Measurements from ENCODE around the gene MSANTD1. TPM values are rescaled to one million over a fixed set of nuclear protein-coding genes. Genes with fewer than 3 reads are reported as not detected.

The MSANTD1 gene
- total and polyA plus RNA-seq, 10 of the 15 experiments (the other 5 are each of a cell fraction or from before 2014, with no cell fraction given) = 0.07 to 0.87 (median 0.22) TPM; not detected in 2

DNA sequence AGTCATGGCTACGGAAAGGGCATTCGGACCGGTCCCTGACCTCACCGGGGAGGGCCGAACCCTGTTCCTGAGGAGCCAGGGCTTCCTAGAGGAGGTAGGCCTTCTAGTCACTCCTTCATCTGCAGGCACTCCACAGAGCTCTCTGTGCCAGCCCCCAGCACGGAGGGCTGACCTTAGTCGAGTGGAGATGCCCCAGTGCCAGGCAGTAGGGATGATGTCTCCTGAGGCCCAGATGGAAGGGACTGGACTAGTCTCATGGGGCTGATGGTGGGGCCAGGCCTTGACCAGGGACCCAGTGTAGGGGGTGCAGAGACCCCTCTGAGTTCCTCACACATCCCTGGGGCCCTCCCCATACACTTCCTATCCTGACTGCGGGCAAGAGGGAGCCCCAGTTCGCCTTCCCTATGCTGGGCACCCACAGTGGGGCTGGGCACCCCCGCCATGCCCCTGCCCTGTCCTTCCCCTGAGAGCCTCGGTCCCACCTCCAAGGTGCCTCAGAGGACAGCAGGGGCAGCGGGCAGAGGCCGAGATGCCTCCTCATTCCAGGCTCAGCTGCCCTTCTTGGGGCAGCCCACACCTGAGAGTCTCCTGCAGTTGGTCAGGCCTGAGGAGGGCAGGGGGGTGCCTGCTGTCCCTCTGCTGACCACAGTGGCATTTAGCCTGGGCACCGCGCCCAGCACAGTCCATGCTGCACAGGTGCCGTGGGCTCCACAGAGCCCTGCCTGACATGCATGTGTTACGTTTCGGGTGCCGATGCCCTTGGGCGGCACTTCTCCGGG lies 1.4 kb upstream of the MSANTD1 start:
- no peaks in the 10 kb centered on the region for H3K9me3 ChIP-seq (replicated peaks; ENCODE audit: control insufficient read depth, insufficient read depth, low read length)
- peaks cover 0 to 3% of the 10 kb centered on the region in 2 experiments; a peak in 2 of 4 replicates for H3K36me3 ChIP-seq (ENCODE audit: control insufficient read depth in 2 of 2, insufficient read depth in 2 of 2, low read length in 1 of 2)
- no peak for TF ChIP-seq MTA2 (IDR thresholded peaks at IDR 0.05; ENCODE audit: low read depth)
- peak; percentile 15; the same call in 1 of the 2 replicates for TF ChIP-seq POLR2A (IDR thresholded peaks at IDR 0.05; ENCODE audit: low read depth, low read length)
- ChIA-PET CTCF (no interaction called here), RAD21 (ENCODE audit: unreplicated experiment) (no interaction called here), POLR2A (no interaction called here), SMC1A (ENCODE audit: uncharacterized antibody, unreplicated experiment) (no interaction called here)
- H3K27me3 ChIP-seq (replicated peaks in 1 of 2; ENCODE audit: control insufficient read depth in 2 of 2, insufficient read depth in 2 of 2, low read length in 1 of 2) = no peaks in the 10 kb centered on the region
- H3K27ac ChIP-seq (ENCODE audit: control insufficient read depth, insufficient read depth) = no peak overlapping the region
- FAIRE-seq (no peak), ATAC-seq (no peak), DNase-seq (ENCODE audit: low read depth, low spot score) (no peak)
- BruUV-seq (replicated peaks) = no TSS peak
- intact Hi-C loops (cut with micrococcal nuclease; ENCODE audit: unreplicated experiment) = no loop called here
- in situ Hi-C loops (cut with MboI) = no loop called here
- H4K20me1 ChIP-seq (ENCODE audit: control insufficient read depth, insufficient read depth) = no peaks in the 10 kb centered on the region
- no peak overlapping the region for H3K4me2 ChIP-seq (ENCODE audit: control insufficient read depth, insufficient read depth)
- no peaks in the 10 kb centered on the region for H3K79me2 ChIP-seq (ENCODE audit: control insufficient read depth, insufficient read depth, low read length)
- no peak overlapping the region for H2AFZ ChIP-seq (ENCODE audit: control insufficient read depth, low read depth, low read length)
- H3K4me3 ChIP-seq = no peak overlapping the region
- no peaks in the 10 kb centered on the region for H3K4me1 ChIP-seq (ENCODE audit: control insufficient read depth, insufficient read depth, low read length)
- no peak overlapping the region for H3K9ac ChIP-seq (ENCODE audit: control insufficient read depth, insufficient read depth, low read length)
- 82% methylated on average over 19 of the region's 21 CpGs for WGBS (ENCODE audit: insufficient coverage, insufficient replicate concordance, low lambda C conversion rate, missing lambda C conversion rate)

DNA sequence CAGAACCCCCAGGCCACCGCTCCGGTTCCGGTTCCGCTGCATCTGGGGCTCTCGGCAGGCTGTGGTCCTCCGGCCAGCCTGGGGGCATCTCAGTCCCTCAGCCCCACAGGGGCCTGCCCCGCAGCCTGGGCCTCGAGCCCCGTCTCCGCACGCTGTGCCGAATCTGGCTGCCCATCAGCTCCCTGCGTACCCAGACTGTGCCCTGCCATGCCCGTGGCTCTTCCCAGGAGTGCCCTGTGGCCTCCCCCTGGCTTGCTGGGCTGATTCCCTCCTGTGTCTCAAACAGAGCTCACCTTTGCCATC lies 830 bp upstream of the MSANTD1 start:
- intact Hi-C loops (cut with micrococcal nuclease; ENCODE audit: unreplicated experiment) (no loop called here), in situ Hi-C loops (cut with MboI) (no loop called here)
- no TSS peak for BruUV-seq (replicated peaks)
- WGBS (ENCODE audit: insufficient coverage, insufficient replicate concordance, low lambda C conversion rate, missing lambda C conversion rate) = 83% methylated on average over 11 of the region's 14 CpGs
- Histone ChIP-seq H3K4me1 (ENCODE audit: control insufficient read depth, insufficient read depth, low read length) (no peaks in the 10 kb centered on the region), H3K36me3 (ENCODE audit: control insufficient read depth in 2 of 2, insufficient read depth in 2 of 2, low read length in 1 of 2) (peaks cover 0 to 3% of the 10 kb centered on the region in 2 experiments; a peak in 2 of 4 replicates), H2AFZ (ENCODE audit: control insufficient read depth, low read depth, low read length) (no peak overlapping the region), H3K27ac (ENCODE audit: control insufficient read depth, insufficient read depth) (no peak overlapping the region), H3K79me2 (ENCODE audit: control insufficient read depth, insufficient read depth, low read length) (no peaks in the 10 kb centered on the region), H4K20me1 (ENCODE audit: control insufficient read depth, insufficient read depth) (no peaks in the 10 kb centered on the region), H3K9me3 (replicated peaks; ENCODE audit: control insufficient read depth, insufficient read depth, low read length) (no peaks in the 10 kb centered on the region), H3K27me3 (replicated peaks in 1 of 2; ENCODE audit: control insufficient read depth in 2 of 2, insufficient read depth in 2 of 2, low read length in 1 of 2) (no peaks in the 10 kb centered on the region), H3K9ac (ENCODE audit: control insufficient read depth, insufficient read depth, low read length) (no peak overlapping the region), H3K4me2 (ENCODE audit: control insufficient read depth, insufficient read depth) (no peak overlapping the region), H3K4me3 (no peak overlapping the region)
- ATAC-seq = no peak
- no peak for FAIRE-seq
- SMC1A ChIA-PET (ENCODE audit: uncharacterized antibody, unreplicated experiment) = no interaction called here
- DNase-seq (ENCODE audit: low read depth, low spot score) = no peak
- POLR2A ChIA-PET = no interaction called here
- CTCF ChIA-PET = no interaction called here
- RAD21 ChIA-PET (ENCODE audit: unreplicated experiment) = no interaction called here
- TF ChIP-seq, protein P1, sequence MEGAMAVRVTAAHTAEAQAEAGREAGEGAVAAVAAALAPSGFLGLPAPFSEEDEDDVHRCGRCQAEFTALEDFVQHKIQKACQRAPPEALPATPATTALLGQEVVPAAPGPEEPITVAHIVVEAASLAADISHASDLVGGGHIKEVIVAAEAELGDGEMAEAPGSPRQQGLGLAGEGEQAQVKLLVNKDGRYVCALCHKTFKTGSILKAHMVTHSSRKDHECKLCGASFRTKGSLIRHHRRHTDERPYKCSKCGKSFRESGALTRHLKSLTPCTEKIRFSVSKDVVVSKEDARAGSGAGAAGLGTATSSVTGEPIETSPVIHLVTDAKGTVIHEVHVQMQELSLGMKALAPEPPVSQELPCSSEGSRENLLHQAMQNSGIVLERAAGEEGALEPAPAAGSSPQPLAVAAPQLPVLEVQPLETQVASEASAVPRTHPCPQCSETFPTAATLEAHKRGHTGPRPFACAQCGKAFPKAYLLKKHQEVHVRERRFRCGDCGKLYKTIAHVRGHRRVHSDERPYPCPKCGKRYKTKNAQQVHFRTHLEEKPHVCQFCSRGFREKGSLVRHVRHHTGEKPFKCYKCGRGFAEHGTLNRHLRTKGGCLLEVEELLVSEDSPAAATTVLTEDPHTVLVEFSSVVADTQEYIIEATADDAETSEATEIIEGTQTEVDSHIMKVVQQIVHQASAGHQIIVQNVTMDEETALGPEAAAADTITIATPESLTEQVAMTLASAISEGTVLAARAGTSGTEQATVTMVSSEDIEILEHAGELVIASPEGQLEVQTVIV (IDR thresholded peaks at IDR 0.05; ENCODE audit: borderline replicate concordance, partially characterized antibody) = no peak
- TF ChIP-seq, protein P2, sequence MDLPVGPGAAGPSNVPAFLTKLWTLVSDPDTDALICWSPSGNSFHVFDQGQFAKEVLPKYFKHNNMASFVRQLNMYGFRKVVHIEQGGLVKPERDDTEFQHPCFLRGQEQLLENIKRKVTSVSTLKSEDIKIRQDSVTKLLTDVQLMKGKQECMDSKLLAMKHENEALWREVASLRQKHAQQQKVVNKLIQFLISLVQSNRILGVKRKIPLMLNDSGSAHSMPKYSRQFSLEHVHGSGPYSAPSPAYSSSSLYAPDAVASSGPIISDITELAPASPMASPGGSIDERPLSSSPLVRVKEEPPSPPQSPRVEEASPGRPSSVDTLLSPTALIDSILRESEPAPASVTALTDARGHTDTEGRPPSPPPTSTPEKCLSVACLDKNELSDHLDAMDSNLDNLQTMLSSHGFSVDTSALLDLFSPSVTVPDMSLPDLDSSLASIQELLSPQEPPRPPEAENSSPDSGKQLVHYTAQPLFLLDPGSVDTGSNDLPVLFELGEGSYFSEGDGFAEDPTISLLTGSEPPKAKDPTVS (IDR thresholded peaks at IDR 0.05; ENCODE audit: low read depth, low read length) = no peak
- TF ChIP-seq POLR2A (IDR thresholded peaks at IDR 0.05; ENCODE audit: low read depth, low read length) (no peak; the same call in 1 of the 2 replicates), PAX8 (IDR thresholded peaks at IDR 0.05) (no peak), ZNF217 (IDR thresholded peaks at IDR 0.05) (no peak), MYC (IDR thresholded peaks at IDR 0.05; ENCODE audit: insufficient read depth, insufficient read length, insufficient replicate concordance, low read length, severe bottlenecking) (no peak), CHD1 (IDR thresholded peaks at IDR 0.05; ENCODE audit: low read depth, low read length) (no peak), MYB (IDR thresholded peaks at IDR 0.05; ENCODE audit: borderline replicate concordance, low read depth, low read length) (no peak), ZNF384 (IDR thresholded peaks at IDR 0.05; ENCODE audit: borderline replicate concordance, low read depth, low read length) (no peak)
- TF ChIP-seq, protein P3, sequence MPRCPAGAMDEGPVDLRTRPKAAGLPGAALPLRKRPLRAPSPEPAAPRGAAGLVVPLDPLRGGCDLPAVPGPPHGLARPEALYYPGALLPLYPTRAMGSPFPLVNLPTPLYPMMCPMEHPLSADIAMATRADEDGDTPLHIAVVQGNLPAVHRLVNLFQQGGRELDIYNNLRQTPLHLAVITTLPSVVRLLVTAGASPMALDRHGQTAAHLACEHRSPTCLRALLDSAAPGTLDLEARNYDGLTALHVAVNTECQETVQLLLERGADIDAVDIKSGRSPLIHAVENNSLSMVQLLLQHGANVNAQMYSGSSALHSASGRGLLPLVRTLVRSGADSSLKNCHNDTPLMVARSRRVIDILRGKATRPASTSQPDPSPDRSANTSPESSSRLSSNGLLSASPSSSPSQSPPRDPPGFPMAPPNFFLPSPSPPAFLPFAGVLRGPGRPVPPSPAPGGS (IDR thresholded peaks at IDR 0.05; ENCODE audit: borderline replicate concordance, insufficient read depth, low read depth, low read length, poor library complexity, severe bottlenecking) = no peak
